AG09309 (cell line): Measurements from ENCODE around the gene MTG1.
"Not testable (repeated sequence)": the region's sequence is repeated elsewhere in the genome, so short reads cannot be mapped to it uniquely, and the experiment has no call there.

Source experiments
- DNase-seq: peaks from one replicate; pipeline ENCODE4 v3.0.0-alpha.2; 2010; ENCODE audit warnings: low read depth
- H3K4me3 ChIP-seq: 2 replicates; pipeline ENCODE4 v1.5.1; 2011; ENCODE audit warnings: mild to moderate bottlenecking, low read depth, low read length, moderate library complexity; ENCODE audit not compliant: control insufficient read depth
- TF ChIP-seq, protein P1 (sequence below): IDR thresholded peaks from 2 replicates; pipeline ENCODE4 v1.5.1; 2011; ENCODE audit warnings: mild to moderate bottlenecking, low read depth, low read length, inconsistent platforms; ENCODE audit not compliant: insufficient read depth, control insufficient read depth; ENCODE audit errors: missing control alignments

MTG1 gene

DNA sequence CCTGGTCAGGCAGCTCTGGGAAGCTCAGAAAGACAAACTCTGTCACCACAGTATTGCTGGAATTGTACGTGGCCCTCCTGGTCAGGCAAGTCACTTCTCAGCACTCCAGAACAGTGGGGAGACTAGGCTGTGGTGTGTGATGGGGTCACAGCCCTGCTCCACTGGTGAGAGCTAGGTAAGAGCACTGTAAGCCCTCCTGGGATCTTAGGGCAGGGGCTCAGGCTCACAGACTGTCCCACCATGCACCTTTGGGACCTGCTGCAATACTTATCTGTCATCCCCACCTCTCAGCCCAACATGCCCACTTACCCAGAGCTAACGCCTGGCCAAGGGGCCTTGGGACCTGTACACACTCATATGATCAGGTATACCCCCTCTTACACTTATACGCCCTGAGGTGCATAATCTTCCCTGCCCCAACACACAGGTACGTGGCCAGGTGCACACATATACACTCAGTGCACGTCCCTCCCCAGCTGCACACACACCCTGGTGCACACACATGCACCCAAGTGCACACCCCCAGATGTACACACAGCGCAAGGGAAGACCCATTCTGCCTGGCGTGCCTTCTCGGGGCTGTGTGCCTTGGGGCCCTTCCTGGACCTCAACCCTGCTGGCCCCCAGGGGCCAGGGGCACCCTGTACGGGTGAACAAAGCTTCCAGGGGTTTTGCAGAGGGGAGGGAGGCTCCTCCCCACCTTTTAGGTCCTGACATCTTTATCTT is 38.1 kb downstream of the MTG1 start:
- DNase-seq, H3K4me3 ChIP-seq: not testable (repeated sequence)

DNA sequence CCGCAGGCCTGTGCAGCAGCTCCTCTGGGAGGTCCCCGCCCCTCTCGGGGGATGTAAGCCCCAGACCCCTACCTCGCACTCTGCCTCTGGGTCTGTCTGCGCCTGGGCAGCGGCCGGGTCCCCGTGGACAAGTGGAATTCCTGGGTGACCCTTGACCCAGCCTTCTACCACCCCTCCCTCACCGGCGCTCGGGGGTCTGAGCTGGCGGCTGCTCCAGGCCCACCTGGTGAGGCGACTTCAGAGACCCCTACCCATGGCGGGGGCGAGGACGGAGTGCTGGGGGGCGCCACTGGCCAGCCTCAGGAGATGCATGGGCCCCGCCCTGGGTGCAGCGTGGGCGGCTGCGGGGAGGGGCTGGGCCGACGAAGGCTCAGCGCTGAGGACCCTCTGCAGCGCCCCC is 38.8 kb downstream of the MTG1 start:
- DNase-seq, H3K4me3 ChIP-seq: not testable (repeated sequence)

DNA sequence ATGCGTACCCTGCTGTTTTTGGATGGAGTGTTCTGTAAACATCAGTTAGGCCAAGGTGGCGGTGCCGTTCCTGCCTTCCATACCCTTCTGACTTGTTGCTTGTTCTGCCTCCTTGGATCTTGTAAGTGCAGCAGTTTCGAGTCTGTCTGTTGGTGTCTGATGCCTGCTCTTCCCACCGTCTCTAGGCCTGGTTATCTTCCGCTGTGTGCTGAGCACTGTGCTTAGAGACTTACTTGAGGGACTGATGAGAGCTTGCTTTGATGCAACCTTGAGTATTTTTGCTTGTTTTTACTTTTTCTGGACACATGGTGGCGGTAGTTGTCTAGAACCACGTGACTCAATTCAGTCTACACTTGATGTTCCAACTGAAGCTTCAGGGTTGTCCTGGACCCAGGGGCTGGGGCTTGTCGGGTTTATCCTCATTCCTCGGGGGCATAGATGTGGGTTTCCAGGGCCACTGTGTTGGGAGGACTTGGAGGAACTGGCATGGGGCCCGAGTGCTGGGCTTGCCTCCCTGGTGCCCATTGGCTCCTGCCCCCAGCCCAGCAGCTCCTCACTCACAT is 44.8 kb downstream of the MTG1 start:
- no peak overlapping the region for H3K4me3 ChIP-seq
- no peak for DNase-seq
- TF ChIP-seq, protein P1, sequence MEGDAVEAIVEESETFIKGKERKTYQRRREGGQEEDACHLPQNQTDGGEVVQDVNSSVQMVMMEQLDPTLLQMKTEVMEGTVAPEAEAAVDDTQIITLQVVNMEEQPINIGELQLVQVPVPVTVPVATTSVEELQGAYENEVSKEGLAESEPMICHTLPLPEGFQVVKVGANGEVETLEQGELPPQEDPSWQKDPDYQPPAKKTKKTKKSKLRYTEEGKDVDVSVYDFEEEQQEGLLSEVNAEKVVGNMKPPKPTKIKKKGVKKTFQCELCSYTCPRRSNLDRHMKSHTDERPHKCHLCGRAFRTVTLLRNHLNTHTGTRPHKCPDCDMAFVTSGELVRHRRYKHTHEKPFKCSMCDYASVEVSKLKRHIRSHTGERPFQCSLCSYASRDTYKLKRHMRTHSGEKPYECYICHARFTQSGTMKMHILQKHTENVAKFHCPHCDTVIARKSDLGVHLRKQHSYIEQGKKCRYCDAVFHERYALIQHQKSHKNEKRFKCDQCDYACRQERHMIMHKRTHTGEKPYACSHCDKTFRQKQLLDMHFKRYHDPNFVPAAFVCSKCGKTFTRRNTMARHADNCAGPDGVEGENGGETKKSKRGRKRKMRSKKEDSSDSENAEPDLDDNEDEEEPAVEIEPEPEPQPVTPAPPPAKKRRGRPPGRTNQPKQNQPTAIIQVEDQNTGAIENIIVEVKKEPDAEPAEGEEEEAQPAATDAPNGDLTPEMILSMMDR: peak; percentile 25

DNA sequence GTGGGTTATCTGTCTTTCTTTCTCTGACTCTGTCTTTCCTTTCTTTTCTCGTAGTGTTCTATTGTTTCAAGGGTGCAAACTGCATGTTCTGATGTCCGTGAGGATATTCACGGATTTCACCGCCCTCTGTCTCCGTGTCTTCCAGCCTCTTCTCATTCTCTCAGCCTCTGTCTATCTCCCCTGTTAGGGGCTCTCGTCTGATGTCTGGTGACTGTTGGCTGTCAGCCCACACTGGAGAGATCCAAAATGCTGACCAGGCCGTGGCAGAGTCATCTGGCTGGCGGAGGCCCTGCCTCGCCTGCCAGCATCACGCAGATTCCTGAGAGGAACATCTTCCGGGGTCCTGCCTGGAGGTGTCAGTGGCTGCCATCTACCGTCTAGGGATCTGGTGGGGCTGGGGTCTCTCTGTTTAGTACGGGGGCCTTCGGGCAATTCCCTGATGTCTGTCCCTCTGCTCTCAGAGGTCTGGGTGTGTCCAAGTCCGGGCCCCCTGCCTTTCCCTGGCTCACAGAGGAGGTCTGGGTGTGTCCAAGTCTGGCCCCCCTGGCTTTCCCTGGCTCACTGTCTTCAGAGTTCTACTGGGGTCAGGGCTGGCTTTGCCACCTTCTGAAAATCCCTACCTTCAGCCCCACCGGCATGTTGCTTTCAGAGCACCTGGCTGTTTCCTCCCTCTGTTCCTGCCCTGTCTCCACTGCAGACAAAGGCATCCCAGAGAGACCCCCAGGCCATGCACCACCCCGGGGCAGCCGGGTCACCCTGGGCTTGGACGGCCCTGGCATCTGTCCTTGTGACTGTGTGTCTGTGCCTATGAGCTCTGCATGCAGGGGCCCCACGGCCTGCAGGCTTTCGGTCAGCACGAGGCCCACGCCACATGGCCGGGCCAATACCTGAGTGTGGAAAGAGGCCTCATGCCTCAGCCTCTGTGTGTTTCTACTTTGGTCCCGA is 45.8 kb downstream of the MTG1 start:
- TF ChIP-seq, protein P1: no peak
- no peak overlapping the region for H3K4me3 ChIP-seq
- DNase-seq: no peak

DNA sequence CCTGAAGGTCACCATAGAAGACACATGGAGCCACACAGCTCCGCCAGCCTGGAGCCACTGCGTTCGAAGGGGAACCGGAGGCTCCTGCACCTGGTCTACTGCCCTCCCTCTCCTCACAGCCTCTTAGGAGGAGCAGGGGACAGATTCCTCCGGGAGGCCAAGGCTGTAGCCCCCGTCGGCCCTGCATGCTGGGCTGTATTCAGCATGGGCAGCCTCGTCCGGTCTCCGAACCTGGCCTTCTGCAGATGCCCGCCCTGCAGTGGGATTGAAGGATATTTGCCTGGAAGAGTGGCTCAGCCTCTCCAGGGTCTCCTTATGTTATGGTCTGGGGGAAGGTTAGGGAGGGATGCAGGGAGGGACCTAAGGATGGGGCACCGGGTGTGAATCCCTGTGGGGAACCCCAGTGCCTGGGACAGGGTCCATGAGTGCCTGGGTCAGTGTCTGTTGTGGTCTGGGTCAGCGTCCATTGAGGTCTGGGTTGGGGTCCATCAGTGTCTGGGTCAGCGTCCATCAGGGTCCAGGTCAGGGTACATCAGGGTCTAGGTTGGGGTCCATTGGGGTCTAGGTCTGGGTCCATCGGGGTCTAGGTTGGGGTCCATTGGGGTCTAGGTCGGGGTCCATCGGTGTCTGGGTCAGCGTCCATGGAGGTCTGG is 46.8 kb downstream of the MTG1 start:
- DNase-seq: no peak
- TF ChIP-seq, protein P1: no peak
- H3K4me3 ChIP-seq: no peak overlapping the region

DNA sequence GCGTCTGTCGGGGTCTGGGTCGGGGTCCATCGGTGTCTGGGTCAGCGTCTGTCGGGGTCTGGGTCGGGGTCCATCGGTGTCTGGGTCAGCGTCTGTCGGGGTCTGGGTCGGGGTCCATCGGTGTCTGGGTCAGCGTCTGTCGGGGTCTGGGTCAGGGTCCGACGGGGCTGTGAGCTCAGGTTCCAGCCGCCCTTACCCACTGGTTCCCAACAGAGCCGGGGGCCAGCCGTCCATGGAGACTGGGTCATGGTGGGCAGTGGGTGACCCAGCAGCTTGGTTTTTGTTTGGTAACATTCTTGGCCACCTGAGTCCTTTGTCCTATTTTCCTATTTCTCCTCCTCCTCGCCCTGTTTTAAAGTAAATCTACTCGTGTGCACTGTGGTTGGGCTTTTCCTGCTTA is 47.4 kb downstream of the MTG1 start:
- H3K4me3 ChIP-seq, DNase-seq: not testable (repeated sequence)

DNA sequence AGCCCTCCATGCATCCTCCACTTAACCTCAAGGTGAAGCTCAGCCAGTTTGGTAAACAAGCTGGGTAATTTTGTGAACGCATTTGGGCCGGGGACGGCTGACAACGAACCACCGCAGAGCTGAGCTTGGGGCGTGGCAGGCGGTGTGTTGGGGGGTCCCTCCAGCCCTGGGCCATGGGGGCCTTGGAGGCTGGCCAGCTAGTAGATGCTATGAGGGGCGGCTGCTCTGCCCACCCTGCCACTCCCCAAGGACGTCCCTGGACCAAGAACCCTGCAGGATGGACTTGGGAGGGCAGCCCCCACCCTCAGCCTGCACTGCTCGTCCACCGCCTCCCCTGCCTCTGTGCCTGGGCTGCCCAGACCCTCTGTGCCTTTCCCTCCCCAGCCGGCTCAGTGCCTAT is 47.8 kb downstream of the MTG1 start:
- TF ChIP-seq, protein P1: no peak
- no peak for DNase-seq
- H3K4me3 ChIP-seq: no peak overlapping the region
